Mononuclear cell (primary cell): ENCODE measurements around the gene SLC25A26. TPM values are rescaled to one million over a fixed set of nuclear protein-coding genes. Genes with fewer than 3 reads are reported as not detected.

Experiments
- H3K27me3 ChIP-seq: 2 replicates; pipeline ENCODE4 v1.6.0; 2011; ENCODE audit warnings: low read length, control low read depth; ENCODE audit not compliant: insufficient read depth
- H3K4me1 ChIP-seq: 2 replicates; pipeline ENCODE4 v1.5.1; 2011; ENCODE audit warnings: mild to moderate bottlenecking, low read length, control low read depth; ENCODE audit not compliant: insufficient read depth
- H3K4me3 ChIP-seq: 2 replicates; pipeline ENCODE4 v1.5.1; 2011; ENCODE audit warnings: mild to moderate bottlenecking, low read length, moderate library complexity
- H3K9me3 ChIP-seq: 2 replicates; pipeline ENCODE4 v1.5.1; 2011; ENCODE audit warnings: low read depth, mild to moderate bottlenecking, control low read depth, low read length
- total RNA-seq: library from RNA; depleted of rRNA; stranded (reverse); fragments of >200 nt; gene quantifications from one replicate; pipeline ENCODE4 v1.2.3, GENCODE V29; 2012

SLC25A26 gene
- total RNA-seq, 1 donor, result 30.5 TPM

DNA sequence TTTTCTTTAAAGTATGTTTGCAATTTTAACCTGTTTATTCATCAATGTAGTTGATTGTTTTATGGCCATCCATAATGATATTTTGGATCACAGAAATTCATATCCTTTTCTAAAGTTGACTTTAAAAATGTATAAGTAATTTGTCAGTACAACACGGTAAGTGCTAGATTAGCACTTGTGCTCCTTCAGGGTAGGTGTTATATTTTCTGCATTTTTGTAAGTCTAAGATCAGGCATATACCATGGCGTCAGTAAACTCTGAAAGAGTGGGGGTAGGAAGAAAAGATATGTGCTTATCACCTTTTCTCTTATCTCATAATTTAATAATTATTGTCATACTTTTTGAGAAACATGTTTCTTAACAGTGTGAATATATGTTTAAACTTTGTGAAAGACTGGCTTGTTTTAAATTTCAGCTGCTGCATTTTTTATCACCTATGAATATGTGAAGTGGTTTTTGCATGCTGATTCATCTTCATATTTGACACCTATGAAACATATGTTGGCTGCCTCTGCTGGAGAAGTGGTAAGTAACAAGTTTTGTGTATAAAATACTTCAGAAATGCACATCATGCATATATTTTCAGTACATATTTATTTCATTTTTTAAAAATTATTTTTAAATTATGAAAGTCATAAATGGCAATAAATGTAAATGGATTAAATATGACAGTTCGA lies 22.1 kb downstream of the SLC25A26 start:
- Histone ChIP-seq H3K4me1 (no peaks in the 10 kb centered on the region), H3K4me3 (no peak overlapping the region), H3K9me3 (peaks cover 8% of the 10 kb centered on the region), H3K27me3 (no peaks in the 10 kb centered on the region)

GRCh38 chr3:66248641-66249040 lies 27.8 kb downstream of the SLC25A26 start:
- Histone ChIP-seq H3K9me3 (no peaks in the 10 kb centered on the region), H3K27me3 (no peaks in the 10 kb centered on the region), H3K4me3 (no peak overlapping the region), H3K4me1 (no peaks in the 10 kb centered on the region)

DNA sequence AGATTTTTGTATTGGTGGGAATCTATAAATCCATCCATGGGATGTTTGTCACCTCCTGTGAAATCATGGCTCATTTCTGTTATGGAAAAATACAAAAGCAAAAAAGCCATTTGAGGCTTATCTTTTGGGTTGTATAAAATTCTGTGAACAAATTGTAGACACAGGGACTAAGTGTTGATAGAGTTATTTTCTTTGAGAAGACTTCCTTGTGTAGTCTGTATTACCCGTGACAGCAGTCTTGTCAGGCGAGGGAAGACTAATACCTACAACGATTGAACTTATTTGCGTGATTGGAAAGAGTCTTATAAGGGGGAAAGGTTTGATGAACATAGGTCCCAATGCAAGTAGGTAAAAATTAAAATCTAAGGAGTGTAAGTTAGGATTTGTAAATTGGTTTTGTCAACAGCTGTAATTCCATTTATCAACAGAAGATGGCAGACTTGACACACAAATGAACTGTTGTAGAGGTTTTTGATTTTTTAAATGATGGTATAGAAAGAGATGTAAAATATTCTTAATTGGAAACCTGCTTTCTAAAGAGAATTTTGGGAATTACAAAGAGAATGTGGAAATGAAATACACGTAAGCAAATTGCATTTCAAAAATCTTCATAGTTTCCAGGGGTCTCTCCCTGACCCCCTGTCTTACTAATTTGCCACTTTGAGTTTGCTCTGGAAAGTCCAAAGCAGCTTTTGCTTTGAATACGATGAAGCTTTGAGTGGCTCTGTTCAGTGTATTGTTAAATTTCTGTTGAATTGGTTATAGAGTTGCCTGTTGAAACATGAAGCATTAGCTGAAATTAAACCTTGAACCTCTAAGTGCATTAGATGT lies 33.2 kb downstream of the SLC25A26 start:
- Histone ChIP-seq H3K27me3 (no peaks in the 10 kb centered on the region), H3K9me3 (no peaks in the 10 kb centered on the region), H3K4me1 (no peaks in the 10 kb centered on the region), H3K4me3 (no peak overlapping the region)

DNA sequence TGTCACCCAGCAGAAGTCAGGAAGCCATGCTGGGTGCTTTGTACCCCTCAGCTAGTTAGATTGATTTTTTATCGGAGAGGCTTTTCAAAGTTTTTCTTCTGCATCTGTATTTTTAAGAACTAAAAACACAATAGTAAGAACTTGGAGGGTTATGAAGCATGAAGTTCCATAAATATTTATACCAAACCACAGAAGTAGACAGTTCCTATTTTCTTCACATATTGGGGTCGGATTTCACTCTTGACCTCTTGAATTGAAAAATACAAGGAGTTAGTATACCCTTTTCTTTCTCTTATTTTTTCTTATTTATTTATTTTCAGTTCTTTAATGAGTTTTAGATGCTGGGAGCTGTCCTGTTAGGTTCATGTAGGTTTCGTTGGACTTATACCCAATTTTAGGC lies 35.1 kb downstream of the SLC25A26 start:
- Histone ChIP-seq H3K27me3 (no peaks in the 10 kb centered on the region), H3K4me1 (no peaks in the 10 kb centered on the region), H3K4me3 (no peak overlapping the region), H3K9me3 (no peaks in the 10 kb centered on the region)

- Histone ChIP-seq H3K27me3 (no peaks in the 10 kb centered on the region), H3K9me3 (no peaks in the 10 kb centered on the region), H3K4me1 (no peaks in the 10 kb centered on the region), H3K4me3 (no peak overlapping the region)
Measured at GRCh38 chr3:66256806-66257205, 36.0 kb downstream of the SLC25A26 start.

GRCh38 chr3:66259566-66260255 lies 38.9 kb downstream of the SLC25A26 start:
- Histone ChIP-seq H3K9me3 (no peaks in the 10 kb centered on the region), H3K4me1 (no peaks in the 10 kb centered on the region), H3K4me3 (no peak overlapping the region), H3K27me3 (no peaks in the 10 kb centered on the region)

- Histone ChIP-seq H3K9me3 (no peaks in the 10 kb centered on the region), H3K4me1 (no peaks in the 10 kb centered on the region), H3K27me3 (no peaks in the 10 kb centered on the region), H3K4me3 (no peak overlapping the region)
Measured at GRCh38 chr3:66260431-66260830, 39.6 kb downstream of the SLC25A26 start.

GRCh38 chr3:66261355-66261754 lies 40.6 kb downstream of the SLC25A26 start:
- Histone ChIP-seq H3K9me3 (no peaks in the 10 kb centered on the region), H3K27me3 (no peaks in the 10 kb centered on the region), H3K4me1 (no peaks in the 10 kb centered on the region), H3K4me3 (no peak overlapping the region)

- no peak overlapping the region for H3K4me3 ChIP-seq
- no peaks in the 10 kb centered on the region for H3K9me3 ChIP-seq
- no peaks in the 10 kb centered on the region for H3K27me3 ChIP-seq
- peaks cover 4% of the 10 kb centered on the region for H3K4me1 ChIP-seq
Measured at GRCh38 chr3:66265649-66266048, 44.8 kb downstream of the SLC25A26 start.

GRCh38 chr3:66266551-66266950 lies 45.8 kb downstream of the SLC25A26 start:
- no peak overlapping the region for H3K4me3 ChIP-seq
- H3K4me1 ChIP-seq, result peaks cover 4% of the 10 kb centered on the region
- no peaks in the 10 kb centered on the region for H3K9me3 ChIP-seq
- H3K27me3 ChIP-seq, result no peaks in the 10 kb centered on the region

DNA sequence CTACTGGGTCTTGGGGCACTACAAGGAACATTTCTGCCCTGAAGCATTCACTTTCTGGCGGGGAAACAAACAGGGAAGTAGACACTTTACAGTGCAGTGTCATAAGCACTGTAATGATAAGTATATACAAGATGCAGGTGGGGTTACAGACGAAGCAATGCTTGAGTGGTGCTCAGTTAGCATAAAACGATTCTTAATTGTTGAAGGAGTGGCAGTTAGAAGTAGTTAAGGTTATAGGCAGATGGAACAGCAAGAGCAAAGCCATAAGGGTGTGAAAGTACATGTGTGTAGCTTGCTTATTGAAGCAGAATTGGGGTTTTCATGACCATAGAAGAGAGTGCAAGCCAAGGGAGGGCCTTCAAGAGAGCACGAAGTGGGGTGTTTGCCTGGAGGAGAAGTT lies 46.2 kb downstream of the SLC25A26 start:
- no peak overlapping the region for H3K4me3 ChIP-seq
- H3K27me3 ChIP-seq, result no peaks in the 10 kb centered on the region
- peaks cover 4% of the 10 kb centered on the region for H3K4me1 ChIP-seq
- no peaks in the 10 kb centered on the region for H3K9me3 ChIP-seq

- Histone ChIP-seq H3K9me3 (no peaks in the 10 kb centered on the region), H3K4me1 (peaks cover 4% of the 10 kb centered on the region), H3K4me3 (no peak overlapping the region), H3K27me3 (no peaks in the 10 kb centered on the region)
Measured at GRCh38 chr3:66267906-66268305, 47.1 kb downstream of the SLC25A26 start.

DNA sequence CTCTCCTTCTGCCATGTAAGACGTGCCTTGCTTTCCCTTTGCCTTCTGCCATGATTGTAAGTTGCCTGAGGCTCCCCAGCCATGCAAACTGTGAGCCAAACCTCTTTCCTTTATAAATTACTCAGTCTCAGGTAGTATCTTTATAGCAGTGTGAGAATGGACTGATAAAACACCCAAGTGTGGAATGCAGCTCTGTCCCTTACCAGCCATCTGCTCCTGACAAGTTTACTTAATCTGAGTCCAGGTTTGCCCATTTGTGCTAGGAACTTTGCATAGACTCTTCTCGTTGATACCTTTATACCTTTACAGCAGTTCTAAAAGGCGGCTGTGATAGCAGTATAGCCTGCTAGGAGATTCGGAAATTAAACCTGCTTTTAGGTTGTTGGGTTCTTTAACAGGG lies 48.1 kb downstream of the SLC25A26 start:
- peaks cover 4% of the 10 kb centered on the region for H3K4me1 ChIP-seq
- H3K9me3 ChIP-seq, result no peaks in the 10 kb centered on the region
- H3K27me3 ChIP-seq, result no peaks in the 10 kb centered on the region
- no peak overlapping the region for H3K4me3 ChIP-seq

DNA sequence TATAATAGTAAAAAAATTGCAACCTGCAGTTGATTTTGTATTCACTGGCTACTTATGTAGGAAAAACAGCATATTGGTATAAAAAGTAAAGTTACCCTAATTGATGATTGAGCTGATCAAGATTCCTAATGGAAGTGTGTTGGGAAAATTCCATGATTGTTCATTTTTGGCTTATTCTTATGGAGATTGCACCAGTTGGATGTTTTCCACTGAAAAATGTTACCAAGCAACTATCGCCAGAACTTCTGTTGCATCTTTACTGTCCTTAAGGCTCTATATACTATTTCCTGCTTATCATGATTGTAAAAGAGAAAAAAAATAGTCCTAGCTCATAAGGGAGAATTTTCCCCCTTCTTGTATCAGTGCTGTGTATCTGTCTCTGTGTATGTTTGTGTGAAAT lies 48.6 kb downstream of the SLC25A26 start:
- Histone ChIP-seq H3K27me3 (no peaks in the 10 kb centered on the region), H3K9me3 (no peaks in the 10 kb centered on the region), H3K4me1 (peaks cover 4% of the 10 kb centered on the region), H3K4me3 (no peak overlapping the region)

DNA sequence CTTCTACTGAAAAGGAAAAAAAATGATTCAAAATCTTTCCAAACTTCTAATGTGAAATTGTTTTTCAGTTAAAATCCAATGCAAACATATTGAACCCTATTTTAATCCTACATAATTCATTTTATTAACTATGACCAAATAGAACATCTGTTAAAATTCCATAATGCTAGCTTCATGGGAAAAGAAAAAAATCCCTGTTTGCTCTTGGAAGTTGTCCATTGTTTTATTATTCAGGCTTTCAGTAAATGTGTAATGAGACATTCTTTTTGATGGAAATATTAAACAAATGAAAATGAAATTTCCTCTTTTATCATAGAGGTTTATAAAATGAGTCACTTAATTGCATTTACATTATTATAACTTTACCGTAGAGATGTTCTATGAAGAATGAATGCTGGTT lies 49.5 kb downstream of the SLC25A26 start:
- Histone ChIP-seq H3K4me3 (no peak overlapping the region), H3K27me3 (no peaks in the 10 kb centered on the region), H3K9me3 (no peaks in the 10 kb centered on the region), H3K4me1 (peaks cover 4% of the 10 kb centered on the region)
